ENCODE measurements around the gene SNX10.

Gene SNX10

DNA sequence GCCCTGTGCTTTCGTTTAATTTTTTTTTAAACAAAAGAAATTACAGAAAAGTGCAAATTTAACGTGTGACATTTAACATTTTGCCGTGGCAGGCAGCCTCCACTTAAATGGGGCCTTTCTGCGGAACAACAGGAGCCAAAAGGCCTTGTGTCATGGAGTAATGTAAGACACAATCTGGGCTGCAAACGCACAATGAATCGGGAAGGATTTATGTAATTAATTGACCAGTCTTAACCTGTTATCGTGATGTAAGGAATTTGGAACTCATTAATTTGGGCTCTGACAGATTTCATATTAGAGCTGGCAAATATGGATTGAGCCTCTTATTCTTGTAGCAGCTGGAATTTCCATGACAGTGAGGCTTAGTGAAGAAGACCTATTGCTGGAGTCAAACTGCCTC is 86.4 kb downstream of the SNX10 start:
- no peak overlapping the region for H3K4me3 ChIP-seq (replicated peaks; ENCODE audit: low read depth, low read length)
- DNase-seq (ENCODE audit: extremely low read depth, low read depth) = no peak
- TF ChIP-seq, protein P1, sequence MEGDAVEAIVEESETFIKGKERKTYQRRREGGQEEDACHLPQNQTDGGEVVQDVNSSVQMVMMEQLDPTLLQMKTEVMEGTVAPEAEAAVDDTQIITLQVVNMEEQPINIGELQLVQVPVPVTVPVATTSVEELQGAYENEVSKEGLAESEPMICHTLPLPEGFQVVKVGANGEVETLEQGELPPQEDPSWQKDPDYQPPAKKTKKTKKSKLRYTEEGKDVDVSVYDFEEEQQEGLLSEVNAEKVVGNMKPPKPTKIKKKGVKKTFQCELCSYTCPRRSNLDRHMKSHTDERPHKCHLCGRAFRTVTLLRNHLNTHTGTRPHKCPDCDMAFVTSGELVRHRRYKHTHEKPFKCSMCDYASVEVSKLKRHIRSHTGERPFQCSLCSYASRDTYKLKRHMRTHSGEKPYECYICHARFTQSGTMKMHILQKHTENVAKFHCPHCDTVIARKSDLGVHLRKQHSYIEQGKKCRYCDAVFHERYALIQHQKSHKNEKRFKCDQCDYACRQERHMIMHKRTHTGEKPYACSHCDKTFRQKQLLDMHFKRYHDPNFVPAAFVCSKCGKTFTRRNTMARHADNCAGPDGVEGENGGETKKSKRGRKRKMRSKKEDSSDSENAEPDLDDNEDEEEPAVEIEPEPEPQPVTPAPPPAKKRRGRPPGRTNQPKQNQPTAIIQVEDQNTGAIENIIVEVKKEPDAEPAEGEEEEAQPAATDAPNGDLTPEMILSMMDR (IDR thresholded peaks at IDR 0.05; ENCODE audit: low read depth, low read length, missing control alignments) = no peak

DNA sequence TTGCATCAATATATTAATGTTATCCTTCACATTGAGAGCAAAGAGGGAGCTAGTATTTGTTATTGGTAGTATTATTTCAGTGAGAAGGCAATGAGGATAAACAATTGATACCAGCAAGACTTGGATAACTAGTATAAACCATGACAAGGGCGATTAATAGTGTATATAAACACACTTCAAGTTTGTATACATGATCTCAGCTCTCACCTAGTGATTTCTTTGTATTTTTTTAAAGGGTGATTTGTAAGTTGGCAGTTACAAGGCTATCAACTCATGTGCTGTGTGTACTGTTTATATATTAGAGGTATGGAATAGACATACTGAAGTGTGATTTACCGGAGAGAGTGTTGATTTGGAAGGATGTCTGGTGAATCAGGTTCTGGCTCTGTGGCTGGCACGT is 88.0 kb downstream of the SNX10 start:
- TF ChIP-seq, protein P1 (IDR thresholded peaks at IDR 0.05; ENCODE audit: low read depth, low read length, missing control alignments) = no peak
- no peak for DNase-seq (ENCODE audit: extremely low read depth, low read depth)
- no peak overlapping the region for H3K4me3 ChIP-seq (replicated peaks; ENCODE audit: low read depth, low read length)

DNA sequence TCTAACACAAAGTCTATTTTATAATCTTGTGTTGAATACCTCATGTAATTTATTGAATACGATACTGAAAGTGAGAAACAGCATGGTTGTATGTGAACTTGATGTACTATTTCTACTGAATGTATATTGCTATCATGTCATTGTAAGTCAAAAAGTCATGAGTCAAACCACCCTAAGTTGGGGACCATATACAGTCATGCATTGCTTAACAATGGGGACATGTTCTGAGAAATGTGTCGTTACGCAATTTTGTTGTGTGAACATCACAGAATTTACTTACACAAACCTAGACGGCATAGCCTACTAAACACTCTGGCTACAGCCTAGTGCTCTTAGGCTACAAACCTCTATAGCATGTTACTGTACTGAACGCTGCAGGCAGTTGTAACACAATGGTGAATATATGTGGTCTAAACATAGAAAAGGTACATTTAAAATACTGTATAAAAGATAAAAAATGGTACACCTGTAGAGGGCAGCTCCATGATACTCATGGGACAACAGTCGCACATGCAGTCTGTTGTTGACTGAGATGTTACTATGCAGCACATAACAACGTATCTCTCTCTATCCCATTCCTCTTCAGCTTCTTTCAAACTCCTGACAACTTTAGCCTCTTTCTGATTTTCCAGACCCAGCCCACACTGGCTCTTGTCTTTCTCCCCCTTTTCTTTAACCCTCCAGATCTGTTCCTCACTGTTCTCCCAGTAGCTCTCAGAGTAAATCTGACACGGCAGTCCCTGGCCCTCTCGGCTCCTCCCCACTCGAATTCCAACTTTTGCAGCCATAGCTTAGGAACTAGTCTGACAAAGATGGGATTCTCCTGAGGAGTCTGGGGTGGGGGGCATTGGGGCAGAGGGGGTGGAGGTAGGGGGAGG is 90.1 kb downstream of the SNX10 start:
- DNase-seq (ENCODE audit: extremely low read depth, low read depth) = no peak
- no peak overlapping the region for H3K4me3 ChIP-seq (replicated peaks; ENCODE audit: low read depth, low read length)
- TF ChIP-seq, protein P1 (IDR thresholded peaks at IDR 0.05; ENCODE audit: low read depth, low read length, missing control alignments) = no peak

GRCh38 chr7:26385240-26385639 is 93.6 kb downstream of the SNX10 start:
- TF ChIP-seq, protein P1 (IDR thresholded peaks at IDR 0.05; ENCODE audit: low read depth, low read length, missing control alignments) = no peak

DNA sequence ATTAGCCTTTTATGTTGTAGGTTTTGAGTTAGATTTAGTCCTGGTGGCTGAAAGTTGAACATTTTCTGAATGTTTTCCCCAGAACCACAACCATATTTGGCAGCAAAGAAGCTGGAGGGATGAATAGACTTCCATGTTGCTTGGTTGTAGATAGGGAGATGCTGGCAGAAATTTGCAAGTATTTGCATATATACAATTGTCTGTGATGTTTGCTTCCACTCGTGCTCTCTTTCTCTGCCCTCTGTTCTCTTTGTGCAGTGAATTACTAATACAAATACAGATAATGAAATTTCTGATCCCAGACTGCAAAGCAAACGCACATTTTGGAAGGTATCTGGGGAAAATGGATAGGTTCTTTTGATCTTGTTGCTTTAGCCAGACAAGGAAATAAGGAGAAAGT is 96.1 kb downstream of the SNX10 start:
- TF ChIP-seq, protein P1 (IDR thresholded peaks at IDR 0.05; ENCODE audit: low read depth, low read length, missing control alignments) = no peak
- no peak for DNase-seq (ENCODE audit: extremely low read depth, low read depth)

More at GRCh38 chr7:26385240-26385639, 93.6 kb downstream of the SNX10 start:
- DNase-seq (ENCODE audit: extremely low read depth, low read depth) = no peak
- H3K4me3 ChIP-seq (replicated peaks; ENCODE audit: low read depth, low read length) = no peak overlapping the region

DNA sequence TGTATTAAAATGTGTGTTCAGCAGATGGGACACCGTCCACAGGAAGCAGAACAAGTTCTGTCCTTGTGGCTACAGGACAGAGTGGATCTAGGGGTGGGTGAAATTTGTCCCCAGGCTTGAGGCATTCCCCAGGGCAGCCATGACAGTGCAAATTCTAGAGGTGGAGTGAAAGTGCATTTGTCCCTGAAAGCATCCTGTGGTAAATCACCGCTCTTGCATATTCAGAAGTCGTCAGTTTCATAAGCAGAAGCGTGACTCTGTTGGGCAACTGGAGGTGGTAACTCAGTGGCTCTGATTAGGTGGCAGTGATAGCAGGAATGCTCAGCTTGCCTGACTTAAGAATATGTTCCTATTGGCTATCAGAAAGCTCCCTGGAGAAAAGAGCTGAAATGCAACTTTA is 96.6 kb downstream of the SNX10 start:
- DNase-seq (ENCODE audit: extremely low read depth, low read depth) = no peak
- TF ChIP-seq, protein P1 (IDR thresholded peaks at IDR 0.05; ENCODE audit: low read depth, low read length, missing control alignments) = no peak
- no peak overlapping the region for H3K4me3 ChIP-seq (replicated peaks; ENCODE audit: low read depth, low read length)

More for the DNA sequence above, 96.1 kb downstream of the SNX10 start:
- no peak overlapping the region for H3K4me3 ChIP-seq (replicated peaks; ENCODE audit: low read depth, low read length)
